ENCODE results near the gene PANK2.
"Not testable (repeated sequence)": the region's sequence is repeated elsewhere in the genome, so short reads cannot be mapped to it uniquely, and the experiment has no call there.

The PANK2 gene

DNA sequence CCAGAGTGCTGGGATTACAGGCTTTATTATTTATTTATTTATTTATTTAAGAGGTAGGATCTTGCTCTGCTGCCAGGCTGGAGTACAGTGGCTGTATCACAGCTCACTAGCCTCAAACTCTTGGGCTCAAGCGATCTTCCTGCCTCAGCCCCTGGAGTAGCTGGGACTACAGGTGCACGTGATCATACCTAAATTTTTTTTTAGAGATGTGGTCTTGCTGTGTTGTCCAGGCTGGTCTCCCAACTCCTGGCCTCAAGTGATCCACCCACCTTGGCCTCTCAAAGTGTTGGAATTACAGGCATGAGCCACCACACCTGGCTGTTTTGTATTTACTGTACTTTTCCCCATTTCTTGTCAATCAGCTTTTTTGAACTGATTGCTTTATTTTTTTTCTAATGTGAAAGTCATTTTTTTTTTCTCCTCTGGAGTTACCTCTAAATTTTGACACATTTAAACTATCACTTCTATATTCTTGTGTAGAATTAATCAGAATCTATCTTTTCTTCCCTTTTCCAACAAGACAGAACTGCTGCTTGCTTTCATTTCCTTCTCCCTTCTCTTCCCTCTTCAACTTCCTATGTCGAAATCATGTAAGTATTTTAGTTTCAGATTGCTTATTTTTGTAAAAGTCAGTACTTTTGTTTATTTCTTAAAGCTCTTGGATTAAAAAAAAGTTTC, 12.0 kb downstream of the PANK2 start:
- DNase-seq (ENCODE audit: low read depth): no peak
- H3K4me3 ChIP-seq (ENCODE audit: control insufficient read depth, low read depth, low read length): no peak overlapping the region
- TF ChIP-seq, protein P1, sequence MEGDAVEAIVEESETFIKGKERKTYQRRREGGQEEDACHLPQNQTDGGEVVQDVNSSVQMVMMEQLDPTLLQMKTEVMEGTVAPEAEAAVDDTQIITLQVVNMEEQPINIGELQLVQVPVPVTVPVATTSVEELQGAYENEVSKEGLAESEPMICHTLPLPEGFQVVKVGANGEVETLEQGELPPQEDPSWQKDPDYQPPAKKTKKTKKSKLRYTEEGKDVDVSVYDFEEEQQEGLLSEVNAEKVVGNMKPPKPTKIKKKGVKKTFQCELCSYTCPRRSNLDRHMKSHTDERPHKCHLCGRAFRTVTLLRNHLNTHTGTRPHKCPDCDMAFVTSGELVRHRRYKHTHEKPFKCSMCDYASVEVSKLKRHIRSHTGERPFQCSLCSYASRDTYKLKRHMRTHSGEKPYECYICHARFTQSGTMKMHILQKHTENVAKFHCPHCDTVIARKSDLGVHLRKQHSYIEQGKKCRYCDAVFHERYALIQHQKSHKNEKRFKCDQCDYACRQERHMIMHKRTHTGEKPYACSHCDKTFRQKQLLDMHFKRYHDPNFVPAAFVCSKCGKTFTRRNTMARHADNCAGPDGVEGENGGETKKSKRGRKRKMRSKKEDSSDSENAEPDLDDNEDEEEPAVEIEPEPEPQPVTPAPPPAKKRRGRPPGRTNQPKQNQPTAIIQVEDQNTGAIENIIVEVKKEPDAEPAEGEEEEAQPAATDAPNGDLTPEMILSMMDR (conservative IDR thresholded peaks at IDR 0.05; ENCODE audit: control insufficient read depth, insufficient read depth, low read depth, low read length): no peak

DNA sequence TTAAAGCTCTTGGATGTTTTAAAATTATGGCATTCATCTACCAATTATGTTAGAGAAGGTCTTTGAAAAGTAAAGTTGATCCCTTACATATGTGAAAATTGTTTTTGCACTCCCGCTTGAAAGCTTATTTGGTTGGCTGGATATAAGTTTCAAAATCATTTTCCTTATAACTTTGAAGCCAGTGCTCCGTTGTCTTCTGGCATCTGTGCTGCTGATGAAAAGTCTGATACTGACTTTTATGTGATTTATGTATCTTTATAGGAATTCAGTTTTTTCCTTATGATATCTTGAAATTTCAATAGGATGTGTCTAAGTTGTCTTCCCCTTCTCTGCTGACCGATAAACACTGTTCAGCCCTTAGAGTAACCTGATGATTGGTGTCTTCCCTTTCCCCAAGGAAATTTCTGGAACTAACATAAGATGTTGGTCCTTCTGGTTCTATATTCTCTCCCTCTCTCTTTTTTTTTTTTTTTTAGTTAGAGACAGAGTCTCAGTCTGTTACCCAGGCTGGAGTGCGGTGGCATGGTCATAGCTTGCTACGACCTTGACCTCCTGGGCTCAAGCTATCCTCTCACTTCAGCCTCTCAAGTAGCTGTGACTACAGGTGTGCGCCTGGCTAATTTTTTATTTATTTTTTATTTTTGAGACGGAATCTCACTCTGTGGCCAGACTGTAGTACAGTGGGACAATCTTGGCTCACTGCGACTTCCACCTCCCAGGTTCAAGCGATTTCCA, 12.7 kb downstream of the PANK2 start:
- no peak overlapping the region for H3K4me3 ChIP-seq (ENCODE audit: control insufficient read depth, low read depth, low read length)
- no peak for DNase-seq (ENCODE audit: low read depth)
- TF ChIP-seq, protein P1 (conservative IDR thresholded peaks at IDR 0.05; ENCODE audit: control insufficient read depth, insufficient read depth, low read depth, low read length): no peak

DNA sequence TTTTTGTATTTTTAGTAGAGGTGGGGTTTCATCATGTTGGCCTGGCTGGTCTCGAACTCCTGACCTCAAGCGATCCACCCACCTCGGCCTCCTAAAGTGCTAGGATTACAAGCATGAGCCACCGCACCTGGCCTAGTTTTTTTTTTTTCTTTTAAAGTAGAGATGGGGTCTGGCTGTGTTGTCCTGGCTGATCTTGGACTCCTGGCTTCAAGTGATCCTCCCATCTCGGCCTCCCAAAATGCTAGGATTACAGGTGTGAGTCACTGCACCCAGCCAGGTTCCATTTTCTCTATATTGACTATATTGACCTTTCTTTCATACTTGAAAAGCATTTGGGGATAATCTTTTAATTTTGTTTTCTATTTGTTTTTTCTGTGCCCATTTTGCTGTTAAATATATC, 13.3 kb downstream of the PANK2 start:
- TF ChIP-seq, protein P1 (conservative IDR thresholded peaks at IDR 0.05; ENCODE audit: control insufficient read depth, insufficient read depth, low read depth, low read length): no peak
- DNase-seq (ENCODE audit: low read depth): no peak
- no peak overlapping the region for H3K4me3 ChIP-seq (ENCODE audit: control insufficient read depth, low read depth, low read length)

DNA sequence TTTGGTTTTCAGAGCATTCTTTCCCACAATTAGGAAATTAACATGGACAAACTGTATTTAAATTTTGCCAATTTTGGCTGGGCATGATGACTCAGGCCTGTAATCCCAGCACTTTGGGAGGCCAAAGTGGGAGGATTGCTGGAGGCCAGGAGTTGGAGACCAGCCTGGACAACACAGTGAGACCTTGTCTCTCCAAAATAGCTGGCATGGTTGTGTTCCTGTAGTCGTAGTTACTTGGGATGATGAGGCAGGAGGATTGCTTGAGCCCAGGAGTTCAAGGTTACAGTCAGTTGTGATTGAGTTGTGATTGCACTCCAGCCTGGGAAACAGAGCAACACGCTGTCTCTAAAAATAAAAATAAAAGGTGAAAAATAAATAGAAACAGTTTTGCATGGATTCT, 15.0 kb downstream of the PANK2 start:
- TF ChIP-seq, protein P1 (conservative IDR thresholded peaks at IDR 0.05; ENCODE audit: control insufficient read depth, insufficient read depth, low read depth, low read length): no peak
- no peak overlapping the region for H3K4me3 ChIP-seq (ENCODE audit: control insufficient read depth, low read depth, low read length)
- no peak for DNase-seq (ENCODE audit: low read depth)

DNA sequence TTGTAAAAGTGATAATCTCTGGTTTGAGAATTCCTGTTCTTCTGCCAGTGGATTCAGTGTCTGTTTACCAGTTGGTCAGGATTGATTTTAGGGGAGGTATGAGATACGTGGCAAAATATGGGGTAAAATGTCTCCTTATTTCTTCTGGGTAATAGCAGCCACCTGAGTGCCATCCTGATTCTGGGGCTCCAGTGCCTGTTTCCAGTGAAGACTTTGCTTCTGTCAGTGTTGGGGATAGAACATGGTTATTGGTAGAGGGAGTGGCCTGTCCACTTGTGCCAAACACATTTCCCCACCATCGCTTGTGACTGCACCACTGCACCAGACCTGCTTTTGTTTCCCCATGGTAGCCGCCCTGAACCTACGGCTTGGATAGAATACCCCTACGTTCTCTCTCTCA, 15.7 kb downstream of the PANK2 start:
- no peak overlapping the region for H3K4me3 ChIP-seq (ENCODE audit: control insufficient read depth, low read depth, low read length)
- no peak for DNase-seq (ENCODE audit: low read depth)
- TF ChIP-seq, protein P1 (conservative IDR thresholded peaks at IDR 0.05; ENCODE audit: control insufficient read depth, insufficient read depth, low read depth, low read length): no peak

DNA sequence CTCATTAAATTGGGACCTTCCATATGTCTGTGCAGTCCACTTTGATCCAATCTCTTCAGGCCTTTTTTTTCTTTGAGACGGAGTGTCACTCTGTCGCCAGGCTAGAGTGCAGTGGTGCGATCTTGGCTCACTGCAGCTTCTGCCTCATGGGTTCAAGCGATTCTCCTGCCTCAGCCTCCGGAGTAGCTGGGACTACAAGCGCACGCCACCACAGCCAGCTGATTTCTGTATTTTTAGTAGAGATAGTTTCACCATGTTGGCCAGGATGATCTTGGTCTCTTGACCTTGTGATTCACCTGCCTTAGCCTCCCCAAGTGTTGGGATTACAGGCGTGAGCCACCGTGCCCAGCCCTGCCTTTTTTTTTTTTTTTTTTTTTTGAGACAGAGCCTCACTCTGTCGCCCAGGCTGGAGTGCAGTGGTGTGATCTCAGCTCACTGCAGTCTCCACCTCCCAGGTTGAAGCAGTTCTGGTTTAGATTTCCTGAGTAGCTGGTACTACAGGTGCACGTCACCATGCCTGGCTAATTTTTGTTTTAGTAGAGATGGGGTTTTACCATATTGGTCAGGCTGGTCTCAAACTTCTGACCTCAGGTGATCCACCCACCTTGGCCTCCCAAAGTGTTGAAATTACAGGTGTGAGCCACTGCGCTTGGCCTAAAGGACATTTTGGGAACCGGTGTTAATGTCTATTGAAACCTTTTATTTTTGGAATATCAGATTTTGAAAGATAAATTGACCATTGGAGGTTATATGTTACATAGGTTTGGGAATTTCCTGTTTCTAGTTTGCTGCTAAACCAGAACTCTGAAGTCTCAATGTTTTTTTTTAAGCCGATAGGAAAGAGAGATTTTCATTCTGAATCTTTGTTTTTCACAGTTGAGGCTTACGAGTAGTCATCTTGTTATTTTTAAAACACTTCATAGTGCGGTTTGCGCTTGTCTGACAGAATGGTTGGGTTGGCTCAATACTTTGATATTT, 17.8 kb downstream of the PANK2 start:
- not testable (repeated sequence) for H3K4me3 ChIP-seq (ENCODE audit: control insufficient read depth, low read depth, low read length); DNase-seq (ENCODE audit: low read depth)
